Measurements from ENCODE around the gene AGT.

DNA sequence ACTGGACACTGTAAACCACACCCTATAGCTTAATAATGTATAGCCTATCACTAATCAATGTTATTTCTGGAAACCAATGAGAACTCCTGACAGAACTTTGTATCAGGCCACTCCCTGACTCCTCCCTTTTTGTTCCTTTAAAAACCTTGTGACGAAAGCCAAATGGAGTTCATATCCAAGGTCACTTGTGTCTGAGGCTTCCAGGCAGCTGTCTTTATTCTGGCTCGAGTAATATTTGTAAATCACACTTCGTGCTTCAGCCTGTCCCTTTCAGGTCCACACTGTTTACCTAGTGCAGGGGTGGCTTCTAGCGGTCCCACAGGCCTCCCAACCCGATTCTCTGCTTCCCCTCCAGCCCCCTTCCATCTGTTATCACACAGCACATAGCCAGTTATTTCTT is 17.1 kb upstream of the AGT start:
- TF ChIP-seq, protein P1, sequence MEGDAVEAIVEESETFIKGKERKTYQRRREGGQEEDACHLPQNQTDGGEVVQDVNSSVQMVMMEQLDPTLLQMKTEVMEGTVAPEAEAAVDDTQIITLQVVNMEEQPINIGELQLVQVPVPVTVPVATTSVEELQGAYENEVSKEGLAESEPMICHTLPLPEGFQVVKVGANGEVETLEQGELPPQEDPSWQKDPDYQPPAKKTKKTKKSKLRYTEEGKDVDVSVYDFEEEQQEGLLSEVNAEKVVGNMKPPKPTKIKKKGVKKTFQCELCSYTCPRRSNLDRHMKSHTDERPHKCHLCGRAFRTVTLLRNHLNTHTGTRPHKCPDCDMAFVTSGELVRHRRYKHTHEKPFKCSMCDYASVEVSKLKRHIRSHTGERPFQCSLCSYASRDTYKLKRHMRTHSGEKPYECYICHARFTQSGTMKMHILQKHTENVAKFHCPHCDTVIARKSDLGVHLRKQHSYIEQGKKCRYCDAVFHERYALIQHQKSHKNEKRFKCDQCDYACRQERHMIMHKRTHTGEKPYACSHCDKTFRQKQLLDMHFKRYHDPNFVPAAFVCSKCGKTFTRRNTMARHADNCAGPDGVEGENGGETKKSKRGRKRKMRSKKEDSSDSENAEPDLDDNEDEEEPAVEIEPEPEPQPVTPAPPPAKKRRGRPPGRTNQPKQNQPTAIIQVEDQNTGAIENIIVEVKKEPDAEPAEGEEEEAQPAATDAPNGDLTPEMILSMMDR (IDR thresholded peaks at IDR 0.05; ENCODE audit: borderline replicate concordance, extremely low read depth, low read length, poor library complexity, severe bottlenecking), result no peak
- no peak for TF ChIP-seq EZH2 (IDR thresholded peaks at IDR 0.05; ENCODE audit: borderline replicate concordance, low read depth, low read length, severe bottlenecking)

All from DND-41 (cell line).